Measurements from ENCODE around the gene DNM2. TPM values are rescaled to one million over a fixed set of nuclear protein-coding genes. Genes with fewer than 3 reads are reported as not detected.
A peak's percentile ranks its signal among the peaks of the same experiment; 100 is the strongest.

Gene DNM2
- total and polyA plus RNA-seq, 2 of the 13 experiments (the other 11 are each of a cell fraction or from before 2014, with no cell fraction given): 41.7 to 59.8 TPM

DNA sequence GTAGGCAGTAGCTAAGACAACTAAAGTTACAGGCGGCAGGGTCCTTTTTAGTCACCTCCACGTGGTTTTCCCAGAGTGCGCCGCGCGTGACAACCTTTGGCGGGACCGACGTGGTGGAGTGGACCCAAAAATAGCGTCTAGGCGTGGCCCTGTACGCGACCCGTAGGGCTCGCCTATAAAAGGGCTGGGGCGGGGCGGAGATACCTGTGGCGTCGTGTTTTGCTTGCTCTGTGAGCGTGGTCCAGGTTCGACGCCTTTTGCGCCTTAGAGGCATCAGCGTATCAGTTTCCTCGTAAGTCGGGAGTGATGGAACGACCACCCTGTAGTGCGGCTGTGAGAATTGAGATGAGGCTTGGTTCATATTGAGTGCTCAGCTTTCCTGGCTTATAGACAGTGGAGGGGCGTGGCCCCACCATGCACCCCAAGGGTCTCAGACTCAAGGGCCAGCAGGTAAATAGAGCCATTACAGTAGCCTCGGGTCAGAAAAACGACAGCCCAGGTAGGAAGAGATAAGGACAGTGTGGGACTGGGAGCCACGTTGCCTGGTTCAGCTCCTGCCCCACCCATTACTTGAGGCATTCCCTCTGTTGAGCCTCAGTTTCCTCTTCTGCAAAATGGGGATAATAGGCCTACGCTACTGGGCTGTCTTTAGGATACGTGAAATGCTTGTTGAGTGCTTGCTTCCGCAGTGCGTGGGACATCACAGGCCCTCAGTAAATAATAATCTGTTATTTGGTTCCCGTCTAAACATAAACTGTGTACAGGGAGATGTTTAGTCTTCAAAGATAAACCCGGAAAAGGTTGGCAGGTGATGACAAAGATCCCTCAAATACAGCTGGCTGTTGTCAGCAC is 118.8 kb downstream of the DNM2 start (continued):
- TF ChIP-seq CBX2 (IDR thresholded peaks at IDR 0.05; ENCODE audit: low read depth, low read length) (no peak), CBX2 (CRISPR knock-in tag; IDR thresholded peaks at IDR 0.05; ENCODE audit: low read depth) (no peak), ARID2 (CRISPR knock-in tag; IDR thresholded peaks at IDR 0.05; ENCODE audit: borderline replicate concordance) (no peak; the same call in 1 of the 2 replicates), ZNF549 (CRISPR knock-in tag; IDR thresholded peaks at IDR 0.05) (no peak), NR3C1 (CRISPR knock-in tag; IDR thresholded peaks at IDR 0.05) (no peak), POGZ (CRISPR knock-in tag; IDR thresholded peaks at IDR 0.05) (no peak), SOX6 (IDR thresholded peaks at IDR 0.05) (no peak), SOX6 (CRISPR knock-in tag; IDR thresholded peaks at IDR 0.05) (no peak), ISX (CRISPR knock-in tag; conservative IDR thresholded peaks at IDR 0.05) (no peak), HNRNPUL1 (IDR thresholded peaks at IDR 0.05; ENCODE audit: low read depth, low read length) (no peak), SOX5 (CRISPR knock-in tag; IDR thresholded peaks at IDR 0.05; ENCODE audit: borderline replicate concordance) (no peak), ZSCAN9 (CRISPR knock-in tag; IDR thresholded peaks at IDR 0.05; ENCODE audit: borderline replicate concordance) (peak; percentile 31; the same call in 1 of the 2 replicates), ZNF775 (CRISPR knock-in tag; IDR thresholded peaks at IDR 0.05; ENCODE audit: borderline replicate concordance) (no peak), BORCS8-MEF2B (CRISPR knock-in tag; IDR thresholded peaks at IDR 0.05) (peak; percentile 78), ZNF234 (CRISPR knock-in tag; conservative IDR thresholded peaks at IDR 0.05) (no peak), ZNF703 (CRISPR knock-in tag; IDR thresholded peaks at IDR 0.05; ENCODE audit: borderline replicate concordance) (no peak), ADNP (CRISPR knock-in tag; IDR thresholded peaks at IDR 0.05) (no peak), THAP11 (CRISPR knock-in tag; IDR thresholded peaks at IDR 0.05) (peak; percentile 72)
- TF ChIP-seq, protein P1, sequence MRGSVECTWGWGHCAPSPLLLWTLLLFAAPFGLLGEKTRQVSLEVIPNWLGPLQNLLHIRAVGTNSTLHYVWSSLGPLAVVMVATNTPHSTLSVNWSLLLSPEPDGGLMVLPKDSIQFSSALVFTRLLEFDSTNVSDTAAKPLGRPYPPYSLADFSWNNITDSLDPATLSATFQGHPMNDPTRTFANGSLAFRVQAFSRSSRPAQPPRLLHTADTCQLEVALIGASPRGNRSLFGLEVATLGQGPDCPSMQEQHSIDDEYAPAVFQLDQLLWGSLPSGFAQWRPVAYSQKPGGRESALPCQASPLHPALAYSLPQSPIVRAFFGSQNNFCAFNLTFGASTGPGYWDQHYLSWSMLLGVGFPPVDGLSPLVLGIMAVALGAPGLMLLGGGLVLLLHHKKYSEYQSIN (CRISPR knock-in tag; IDR thresholded peaks at IDR 0.05; ENCODE audit: borderline replicate concordance): no peak
- TF ChIP-seq, protein P2, sequence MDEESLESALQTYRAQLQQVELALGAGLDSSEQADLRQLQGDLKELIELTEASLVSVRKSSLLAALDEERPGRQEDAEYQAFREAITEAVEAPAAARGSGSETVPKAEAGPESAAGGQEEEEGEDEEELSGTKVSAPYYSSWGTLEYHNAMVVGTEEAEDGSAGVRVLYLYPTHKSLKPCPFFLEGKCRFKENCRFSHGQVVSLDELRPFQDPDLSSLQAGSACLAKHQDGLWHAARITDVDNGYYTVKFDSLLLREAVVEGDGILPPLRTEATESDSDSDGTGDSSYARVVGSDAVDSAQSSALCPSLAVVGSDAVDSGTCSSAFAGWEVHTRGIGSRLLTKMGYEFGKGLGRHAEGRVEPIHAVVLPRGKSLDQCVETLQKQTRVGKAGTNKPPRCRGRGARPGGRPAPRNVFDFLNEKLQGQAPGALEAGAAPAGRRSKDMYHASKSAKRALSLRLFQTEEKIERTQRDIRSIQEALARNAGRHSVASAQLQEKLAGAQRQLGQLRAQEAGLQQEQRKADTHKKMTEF (CRISPR knock-in tag; IDR thresholded peaks at IDR 0.05): no peak
- TF ChIP-seq, protein P3, sequence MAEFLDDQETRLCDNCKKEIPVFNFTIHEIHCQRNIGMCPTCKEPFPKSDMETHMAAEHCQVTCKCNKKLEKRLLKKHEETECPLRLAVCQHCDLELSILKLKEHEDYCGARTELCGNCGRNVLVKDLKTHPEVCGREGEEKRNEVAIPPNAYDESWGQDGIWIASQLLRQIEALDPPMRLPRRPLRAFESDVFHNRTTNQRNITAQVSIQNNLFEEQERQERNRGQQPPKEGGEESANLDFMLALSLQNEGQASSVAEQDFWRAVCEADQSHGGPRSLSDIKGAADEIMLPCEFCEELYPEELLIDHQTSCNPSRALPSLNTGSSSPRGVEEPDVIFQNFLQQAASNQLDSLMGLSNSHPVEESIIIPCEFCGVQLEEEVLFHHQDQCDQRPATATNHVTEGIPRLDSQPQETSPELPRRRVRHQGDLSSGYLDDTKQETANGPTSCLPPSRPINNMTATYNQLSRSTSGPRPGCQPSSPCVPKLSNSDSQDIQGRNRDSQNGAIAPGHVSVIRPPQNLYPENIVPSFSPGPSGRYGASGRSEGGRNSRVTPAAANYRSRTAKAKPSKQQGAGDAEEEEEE (CRISPR knock-in tag; IDR thresholded peaks at IDR 0.05; ENCODE audit: borderline replicate concordance): no peak
- TF ChIP-seq, protein P4, sequence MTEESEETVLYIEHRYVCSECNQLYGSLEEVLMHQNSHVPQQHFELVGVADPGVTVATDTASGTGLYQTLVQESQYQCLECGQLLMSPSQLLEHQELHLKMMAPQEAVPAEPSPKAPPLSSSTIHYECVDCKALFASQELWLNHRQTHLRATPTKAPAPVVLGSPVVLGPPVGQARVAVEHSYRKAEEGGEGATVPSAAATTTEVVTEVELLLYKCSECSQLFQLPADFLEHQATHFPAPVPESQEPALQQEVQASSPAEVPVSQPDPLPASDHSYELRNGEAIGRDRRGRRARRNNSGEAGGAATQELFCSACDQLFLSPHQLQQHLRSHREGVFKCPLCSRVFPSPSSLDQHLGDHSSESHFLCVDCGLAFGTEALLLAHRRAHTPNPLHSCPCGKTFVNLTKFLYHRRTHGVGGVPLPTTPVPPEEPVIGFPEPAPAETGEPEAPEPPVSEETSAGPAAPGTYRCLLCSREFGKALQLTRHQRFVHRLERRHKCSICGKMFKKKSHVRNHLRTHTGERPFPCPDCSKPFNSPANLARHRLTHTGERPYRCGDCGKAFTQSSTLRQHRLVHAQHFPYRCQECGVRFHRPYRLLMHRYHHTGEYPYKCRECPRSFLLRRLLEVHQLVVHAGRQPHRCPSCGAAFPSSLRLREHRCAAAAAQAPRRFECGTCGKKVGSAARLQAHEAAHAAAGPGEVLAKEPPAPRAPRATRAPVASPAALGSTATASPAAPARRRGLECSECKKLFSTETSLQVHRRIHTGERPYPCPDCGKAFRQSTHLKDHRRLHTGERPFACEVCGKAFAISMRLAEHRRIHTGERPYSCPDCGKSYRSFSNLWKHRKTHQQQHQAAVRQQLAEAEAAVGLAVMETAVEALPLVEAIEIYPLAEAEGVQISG (CRISPR knock-in tag; IDR thresholded peaks at IDR 0.05): no peak; the same call in 1 of the 2 replicates
- TF ChIP-seq, protein P5, sequence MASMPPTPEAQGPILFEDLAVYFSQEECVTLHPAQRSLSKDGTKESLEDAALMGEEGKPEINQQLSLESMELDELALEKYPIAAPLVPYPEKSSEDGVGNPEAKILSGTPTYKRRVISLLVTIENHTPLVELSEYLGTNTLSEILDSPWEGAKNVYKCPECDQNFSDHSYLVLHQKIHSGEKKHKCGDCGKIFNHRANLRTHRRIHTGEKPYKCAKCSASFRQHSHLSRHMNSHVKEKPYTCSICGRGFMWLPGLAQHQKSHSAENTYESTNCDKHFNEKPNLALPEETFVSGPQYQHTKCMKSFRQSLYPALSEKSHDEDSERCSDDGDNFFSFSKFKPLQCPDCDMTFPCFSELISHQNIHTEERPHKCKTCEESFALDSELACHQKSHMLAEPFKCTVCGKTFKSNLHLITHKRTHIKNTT (CRISPR knock-in tag; IDR thresholded peaks at IDR 0.05): no peak

Data from HepG2 (cell line).